Keratinocyte (primary cell): ENCODE results near the gene TNNI3. TPM values are rescaled to one million over a fixed set of nuclear protein-coding genes. Genes with fewer than 3 reads are reported as not detected.

ENCODE experiments used
- DNase-seq: peaks from one replicate; pipeline ENCODE4 v3.0.0-alpha.2; 2011; ENCODE audit warnings: low read depth, missing footprints, low spot score
- FAIRE-seq: peaks from 2 replicates; lab custom pipeline; 2011; peaks lifted over from hg19 to GRCh38; lab: Jason Lieb, UNC
- H2AFZ ChIP-seq: 2 replicates; pipeline ENCODE4 v1.6.0; 2012; ENCODE audit warnings: low read length, control low read depth, inconsistent platforms; ENCODE audit not compliant: control insufficient read depth
- H3K27ac ChIP-seq: 2 replicates; pipeline ENCODE4 v1.5.1; 2011; ENCODE audit warnings: low read length; ENCODE audit not compliant: control insufficient read depth, insufficient read depth
- H3K27me3 ChIP-seq: 3 replicates; pipeline ENCODE4 v1.6.0; 2011; ENCODE audit warnings: low read length; ENCODE audit not compliant: control insufficient read depth, insufficient read depth; ENCODE audit errors: extremely low read depth
- H3K36me3 ChIP-seq, 2 experiments: 2 replicates in 1 of 2; 3 replicates in 1 of 2; pipeline ENCODE4 v1.5.1; 2011; ENCODE audit warnings: low read length in 2 of 2, mild to moderate bottlenecking in 1 of 2; ENCODE audit not compliant: control insufficient read depth in 2 of 2, insufficient read depth in 2 of 2; ENCODE audit errors: extremely low read depth in 1 of 2
- H3K4me1 ChIP-seq: 3 replicates; pipeline ENCODE4 v1.5.1; 2011; ENCODE audit warnings: low read length; ENCODE audit not compliant: control insufficient read depth, insufficient read depth; ENCODE audit errors: extremely low read depth
- H3K4me2 ChIP-seq: 3 replicates; pipeline ENCODE4 v1.6.0; 2011; ENCODE audit warnings: low read depth, low read length; ENCODE audit not compliant: control insufficient read depth, insufficient read depth; ENCODE audit errors: extremely low read depth
- H3K4me3 ChIP-seq, 3 experiments: fragments of 200-600 bp in 1 of 3; sonication (generic) in 1 of 3; 2 replicates in 2 of 3; 3 replicates in 1 of 3; pipeline ENCODE4 v1.5.1; 2011 to 2016; ENCODE audit warnings: low read length in 3 of 3, mild to moderate bottlenecking in 3 of 3, control low read depth in 2 of 3, inconsistent platforms in 1 of 3, low read depth in 1 of 3, mixed read lengths in 1 of 3, mixed run types in 1 of 3, moderate library complexity in 1 of 3; ENCODE audit not compliant: control insufficient read depth in 2 of 3, insufficient read depth in 2 of 3; ENCODE audit errors: extremely low read depth in 1 of 3
- H3K79me2 ChIP-seq: 2 replicates; pipeline ENCODE4 v1.6.0; 2012; ENCODE audit warnings: low read length; ENCODE audit not compliant: control insufficient read depth, insufficient read depth
- H3K9ac ChIP-seq: 3 replicates; pipeline ENCODE4 v1.6.0; 2011; ENCODE audit warnings: low read length; ENCODE audit not compliant: control insufficient read depth, insufficient read depth; ENCODE audit errors: extremely low read depth
- H3K9me1 ChIP-seq: 3 replicates; pipeline ENCODE4 v1.6.0; 2011; ENCODE audit warnings: low read length; ENCODE audit not compliant: control insufficient read depth, insufficient read depth; ENCODE audit errors: extremely low read depth
- H3K9me3 ChIP-seq: 2 replicates; pipeline ENCODE4 v1.5.1; 2012; ENCODE audit warnings: low read depth, low read length; ENCODE audit not compliant: control insufficient read depth
- H4K20me1 ChIP-seq: 3 replicates; pipeline ENCODE4 v1.6.0; 2011; ENCODE audit warnings: low read length; ENCODE audit not compliant: control insufficient read depth, insufficient read depth; ENCODE audit errors: extremely low read depth
- CTCF ChIP-seq, 3 experiments: IDR thresholded peaks in 1 of 3; conservative IDR thresholded peaks in 1 of 3; optimal IDR thresholded peaks in 1 of 3; 2 replicates in 2 of 3; 3 replicates in 1 of 3; pipeline versions ENCODE3 to v1.5.1; 2011; ENCODE audit warnings: low read length in 3 of 3, mild to moderate bottlenecking in 3 of 3, moderate library complexity in 2 of 3, control low read depth in 1 of 3, inconsistent platforms in 1 of 3; ENCODE audit not compliant: insufficient read depth in 2 of 3; ENCODE audit errors: extremely low read depth in 1 of 3
- EZH2 ChIP-seq: IDR thresholded peaks from one replicate; pipeline ENCODE4 v1.6.1; 2012; ENCODE audit warnings: inconsistent platforms, mild to moderate bottlenecking, low read length, moderate library complexity
- dilution Hi-C: fragments of 300-500 bp; cut with MboI; formaldehyde crosslinking; loops from one replicate; pipeline ENCODE4 v1.7.0; 2020; ENCODE audit warnings: low sequenced_read_pairs; ENCODE audit not compliant: extremely low pct_ligation_motif_present
- polyA plus RNA-seq, 5 experiments: library from polyadenylated mRNA; depleted of rRNA in 3 of 5; stranded (reverse) in 3 of 5; stranded (forward) in 1 of 5; unstranded in 1 of 5; fragments of >200 nt; gene quantifications; 1 replicate in 1 of 5; 2 replicates in 3 of 5; 3 replicates in 1 of 5; pipeline versions ENCODE4 v1.2.1 to v1.2.3, GENCODE V29; 2011 to 2012; ENCODE audit warnings: missing spikeins in 2 of 5, low read depth in 1 of 5, low replicate concordance in 1 of 5

TNNI3 gene
- polyA plus RNA-seq, 1 donor (not counting 4 experiments of a cell fraction or from before 2014, with no cell fraction given) = 4.1 TPM

GRCh38 chr19:55176076-55176475, 18.5 kb upstream of the TNNI3 start:
- H3K9me3 ChIP-seq = no peaks in the 10 kb centered on the region
- H3K9ac ChIP-seq = no peak overlapping the region
- FAIRE-seq = no peak
- peaks cover 2% of the 10 kb centered on the region for H4K20me1 ChIP-seq
- peaks cover 7% of the 10 kb centered on the region for H3K4me1 ChIP-seq
- dilution Hi-C loops = no loop called here
- no peaks in the 10 kb centered on the region for H3K79me2 ChIP-seq
- H3K4me2 ChIP-seq = no peak overlapping the region
- no peak overlapping the region for H3K27ac ChIP-seq
- no peak for DNase-seq
- H3K36me3 ChIP-seq = peaks cover 0 to 4% of the 10 kb centered on the region in 2 experiments
- H3K4me3 ChIP-seq = no peak overlapping the region
- no peaks in the 10 kb centered on the region for H3K9me1 ChIP-seq
- no peak overlapping the region for H2AFZ ChIP-seq
- peaks cover 8% of the 10 kb centered on the region for H3K27me3 ChIP-seq
- TF ChIP-seq EZH2 (no peak), CTCF (optimal IDR thresholded peaks at IDR 0.05 in 1 of 3, IDR thresholded peaks at IDR 0.05 in 1 of 3, conservative IDR thresholded peaks at IDR 0.05 in 1 of 3; ENCODE audit: extremely low read depth in 1 of 3, insufficient read depth in 2 of 3, low read length in 3 of 3) (no peak)

GRCh38 chr19:55175117-55175867, 17.8 kb upstream of the TNNI3 start:
- H3K79me2 ChIP-seq = no peaks in the 10 kb centered on the region
- peaks cover 7% of the 10 kb centered on the region for H3K4me1 ChIP-seq
- no peaks in the 10 kb centered on the region for H3K9me1 ChIP-seq
- no peak overlapping the region for H3K4me3 ChIP-seq
- H4K20me1 ChIP-seq = peaks cover 2% of the 10 kb centered on the region
- H3K36me3 ChIP-seq = peaks cover 0 to 4% of the 10 kb centered on the region in 2 experiments
- no peak overlapping the region for H2AFZ ChIP-seq
- FAIRE-seq = no peak
- no peak overlapping the region for H3K27ac ChIP-seq
- no peak overlapping the region for H3K9ac ChIP-seq
- dilution Hi-C loops = no loop called here
- H3K27me3 ChIP-seq = peaks cover under 1% of the 10 kb centered on the region
- TF ChIP-seq CTCF (optimal IDR thresholded peaks at IDR 0.05 in 1 of 3, IDR thresholded peaks at IDR 0.05 in 1 of 3, conservative IDR thresholded peaks at IDR 0.05 in 1 of 3; ENCODE audit: extremely low read depth in 1 of 3, insufficient read depth in 2 of 3, low read length in 3 of 3) (no peak), EZH2 (no peak)
- no peak for DNase-seq
- no peak overlapping the region for H3K4me2 ChIP-seq
- no peaks in the 10 kb centered on the region for H3K9me3 ChIP-seq
